SK-N-SH treated with all-trans-retinoic acid at 6 μM for 48 hours (cell line): Measurements from ENCODE around the gene SERPINF2.
"Not testable (repeated sequence)": the region's sequence is repeated elsewhere in the genome, so short reads cannot be mapped to it uniquely, and the experiment has no call there.

Experiments used
- ATAC-seq: fragments of 200-7000 bp; cut with Tn5 transposase; 3 replicates; pipeline ENCODE4 v1.9.1; 2020; ENCODE audit warnings: mild to moderate bottlenecking, moderate library complexity
- ARNTL ChIP-seq: fragments of 450-650 bp; formaldehyde crosslinking; IDR thresholded peaks from 2 replicates; pipeline ENCODE4 v1.5.0; 2020; ENCODE audit warnings: low read depth, mild to moderate bottlenecking, moderate library complexity, borderline replicate concordance
- BACH2 ChIP-seq: fragments of 250-450 bp; sonication (Bioruptor Pico); IDR thresholded peaks from 2 replicates; pipeline ENCODE4 v1.9.0; 2021; ENCODE audit warnings: mild to moderate bottlenecking, borderline replicate concordance
- CREB5 ChIP-seq: fragments of 250-450 bp; sonication (Bioruptor Pico); IDR thresholded peaks from 2 replicates; pipeline ENCODE4 v1.5.1; 2020; ENCODE audit warnings: low read depth, mild to moderate bottlenecking, moderate library complexity
- CSDC2 ChIP-seq: fragments of 250-450 bp; sonication (Bioruptor Pico); IDR thresholded peaks from 2 replicates; pipeline ENCODE4 v1.5.0; 2020; ENCODE audit warnings: mild to moderate bottlenecking, moderate library complexity
- CSRNP3 ChIP-seq: fragments of 250-450 bp; sonication (Bioruptor Pico); IDR thresholded peaks from 2 replicates; pipeline ENCODE4 v1.5.1; 2021; ENCODE audit warnings: mild to moderate bottlenecking, moderate library complexity
- ESRRG ChIP-seq: fragments of 250-450 bp; sonication (Bioruptor Pico); IDR thresholded peaks from 2 replicates; pipeline ENCODE4 v1.6.1; 2021; ENCODE audit warnings: mild to moderate bottlenecking
- ISL1 ChIP-seq: fragments of 250-450 bp; sonication (Bioruptor Pico); IDR thresholded peaks from 2 replicates; pipeline ENCODE4 v2.1.2; 2022; ENCODE audit warnings: mild to moderate bottlenecking, moderate library complexity
- OSR1 ChIP-seq: fragments of 250-450 bp; sonication (Bioruptor Pico); IDR thresholded peaks from 2 replicates; pipeline ENCODE4 v1.8.0; 2022; ENCODE audit warnings: moderate library complexity, mild to moderate bottlenecking, inconsistent platforms
- PATZ1 ChIP-seq: fragments of 250-450 bp; sonication (Bioruptor Pico); IDR thresholded peaks from 2 replicates; pipeline ENCODE4 v1.8.0; 2020; ENCODE audit warnings: mild to moderate bottlenecking, moderate library complexity, borderline replicate concordance
- POU6F1 ChIP-seq: fragments of 250-450 bp; sonication (Bioruptor Pico); IDR thresholded peaks from 2 replicates; pipeline ENCODE4 v1.8.0; 2021; ENCODE audit warnings: low read depth, mild to moderate bottlenecking, moderate library complexity, borderline replicate concordance
- PPARA ChIP-seq: fragments of 250-450 bp; sonication (Bioruptor Pico); IDR thresholded peaks from 2 replicates; pipeline ENCODE4 v1.5.0; 2020; ENCODE audit warnings: mild to moderate bottlenecking, borderline replicate concordance
- RARB ChIP-seq: fragments of 250-450 bp; sonication (Bioruptor Pico); IDR thresholded peaks from 2 replicates; pipeline ENCODE4 v1.8.0; 2021; ENCODE audit warnings: mild to moderate bottlenecking, moderate library complexity
- TCF4 ChIP-seq: fragments of 250-450 bp; sonication (Bioruptor Pico); IDR thresholded peaks from 2 replicates; pipeline ENCODE4 v1.8.0; 2021; ENCODE audit warnings: mild to moderate bottlenecking, moderate library complexity, borderline replicate concordance
- TOX ChIP-seq: fragments of 250-450 bp; sonication (Bioruptor Pico); IDR thresholded peaks from 2 replicates; pipeline ENCODE4 v1.8.0; 2021; ENCODE audit warnings: mild to moderate bottlenecking, moderate library complexity, borderline replicate concordance
- ZC3H10 ChIP-seq: fragments of 250-450 bp; sonication (Bioruptor Pico); IDR thresholded peaks from 2 replicates; pipeline ENCODE4 v1.5.1; 2021; ENCODE audit warnings: mild to moderate bottlenecking, moderate library complexity
- ZFP3 ChIP-seq: fragments of 250-450 bp; sonication (Bioruptor Pico); IDR thresholded peaks from 2 replicates; pipeline ENCODE4 v1.5.0; 2020; ENCODE audit warnings: mild to moderate bottlenecking, moderate library complexity
- ZFP30 ChIP-seq: fragments of 450-650 bp; formaldehyde crosslinking; IDR thresholded peaks from 2 replicates; pipeline ENCODE4 v1.5.0; 2022; ENCODE audit warnings: mild to moderate bottlenecking, moderate library complexity
- ZNF565 ChIP-seq: fragments of 450-650 bp; formaldehyde crosslinking; conservative IDR thresholded peaks from 2 replicates; pipeline ENCODE4 v1.5.0; 2020; ENCODE audit warnings: low read depth, mild to moderate bottlenecking, moderate library complexity
- ZNF70 ChIP-seq: fragments of 450-650 bp; formaldehyde crosslinking; IDR thresholded peaks from 2 replicates; pipeline ENCODE4 v1.5.0; 2020; ENCODE audit warnings: mild to moderate bottlenecking, moderate library complexity

The SERPINF2 gene

GRCh38 chr17:1797323-1797722 is 54.7 kb downstream of the SERPINF2 start:
- no peak for ATAC-seq
- TF ChIP-seq TCF4 (CRISPR knock-in tag) (no peak), ARNTL (CRISPR knock-in tag) (no peak), ZFP3 (no peak), BACH2 (CRISPR knock-in tag) (no peak), ZNF70 (CRISPR knock-in tag) (no peak), ZNF565 (CRISPR knock-in tag) (no peak), CSRNP3 (CRISPR knock-in tag) (no peak), PPARA (CRISPR knock-in tag) (no peak), ESRRG (CRISPR knock-in tag) (no peak), CREB5 (CRISPR knock-in tag) (no peak), ZFP30 (no peak), PATZ1 (no peak), OSR1 (no peak), ISL1 (CRISPR knock-in tag) (no peak), TOX (CRISPR knock-in tag) (no peak)
- TF ChIP-seq, all 23 proteins: peak for 0

- ATAC-seq, result not testable (repeated sequence)
These were observed 55.2 kb downstream of the SERPINF2 start for GRCh38 chr17:1797846-1798245.

- ATAC-seq, result no peak
- TF ChIP-seq ARNTL (CRISPR knock-in tag) (no peak), TOX (CRISPR knock-in tag) (no peak)
- TF ChIP-seq, all 23 proteins: peak for 0
These were observed 57.6 kb downstream of the SERPINF2 start for GRCh38 chr17:1800240-1800639.

- ATAC-seq, result no peak
- TF ChIP-seq ZFP30, result no peak
- no peak for TF ChIP-seq RARB (CRISPR knock-in tag)
- no peak for TF ChIP-seq PATZ1
- TF ChIP-seq ARNTL (CRISPR knock-in tag), result no peak
- TF ChIP-seq TCF4 (CRISPR knock-in tag), result no peak
- no peak for TF ChIP-seq ZC3H10 (CRISPR knock-in tag)
- TF ChIP-seq PPARA (CRISPR knock-in tag), result no peak
- TF ChIP-seq CSDC2 (CRISPR knock-in tag), result no peak
- TF ChIP-seq TOX (CRISPR knock-in tag), result no peak
- no peak for TF ChIP-seq CSRNP3 (CRISPR knock-in tag)
- no peak for TF ChIP-seq POU6F1 (CRISPR knock-in tag)
- TF ChIP-seq CREB5 (CRISPR knock-in tag), result no peak
- TF ChIP-seq ZNF565 (CRISPR knock-in tag), result no peak
These were observed 58.0 kb downstream of the SERPINF2 start for GRCh38 chr17:1800712-1801111.
